ENCODE results near the gene CELF5.
"Not testable (repeated sequence)": the region's sequence is repeated elsewhere in the genome, so short reads cannot be mapped to it uniquely, and the experiment has no call there.

The CELF5 gene

DNA sequence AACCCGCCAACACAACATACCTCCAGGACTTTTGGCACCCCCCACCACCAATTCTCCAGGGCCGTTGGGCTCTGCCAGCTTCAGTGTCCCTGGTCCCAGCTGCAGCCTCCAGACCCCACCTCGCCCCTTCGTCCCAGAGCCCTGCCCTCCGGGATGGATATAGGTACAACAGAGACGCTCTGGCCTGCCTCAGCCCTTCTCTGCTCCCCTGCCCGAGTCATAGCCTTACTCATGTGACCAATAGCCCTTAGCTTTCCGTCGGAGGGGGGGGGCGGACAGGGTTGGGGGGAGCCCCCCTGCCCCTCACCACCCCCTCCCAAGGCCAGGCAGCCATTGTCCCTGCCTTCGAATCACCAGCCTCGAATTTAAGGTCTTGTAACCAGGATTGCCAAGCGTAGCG, 71.1 kb downstream of the CELF5 start:
- H3K4me3 ChIP-seq (ENCODE audit: low read length), result no peak overlapping the region
- no peak for DNase-seq (ENCODE audit: low read depth)
- TF ChIP-seq CTCF (IDR thresholded peaks at IDR 0.05; ENCODE audit: insufficient read depth, low read depth, low read length, missing control alignments), result no peak

DNA sequence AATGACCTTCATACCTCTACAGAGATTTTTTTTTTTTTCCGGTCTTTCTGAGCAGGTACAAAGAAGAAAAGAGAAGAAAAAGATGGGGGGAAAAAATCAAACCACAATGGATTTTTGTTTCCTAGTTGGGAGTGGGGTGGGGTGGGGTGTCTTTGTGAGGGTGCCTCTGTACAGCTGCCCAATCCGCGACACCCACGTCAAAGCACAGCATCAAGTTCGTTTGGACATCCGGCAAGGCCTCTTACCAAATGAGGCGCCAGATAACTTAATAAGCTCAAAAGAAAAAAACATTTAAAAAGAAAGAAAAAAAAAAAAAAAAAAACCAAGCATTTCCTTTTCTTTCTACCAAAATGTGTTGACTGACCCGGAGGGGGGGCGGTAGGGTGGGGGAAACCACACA, 71.6 kb downstream of the CELF5 start:
- DNase-seq (ENCODE audit: low read depth), result no peak
- H3K4me3 ChIP-seq (ENCODE audit: low read length), result no peak overlapping the region

GRCh38 chr19:3296446-3296845, 72.0 kb downstream of the CELF5 start:
- no peak for DNase-seq (ENCODE audit: low read depth)
- TF ChIP-seq CTCF (IDR thresholded peaks at IDR 0.05; ENCODE audit: insufficient read depth, low read depth, low read length, missing control alignments), result no peak
- no peak overlapping the region for H3K4me3 ChIP-seq (ENCODE audit: low read length)

More for the DNA sequence above, 71.6 kb downstream of the CELF5 start:
- TF ChIP-seq CTCF (IDR thresholded peaks at IDR 0.05; ENCODE audit: insufficient read depth, low read depth, low read length, missing control alignments), result no peak

DNA sequence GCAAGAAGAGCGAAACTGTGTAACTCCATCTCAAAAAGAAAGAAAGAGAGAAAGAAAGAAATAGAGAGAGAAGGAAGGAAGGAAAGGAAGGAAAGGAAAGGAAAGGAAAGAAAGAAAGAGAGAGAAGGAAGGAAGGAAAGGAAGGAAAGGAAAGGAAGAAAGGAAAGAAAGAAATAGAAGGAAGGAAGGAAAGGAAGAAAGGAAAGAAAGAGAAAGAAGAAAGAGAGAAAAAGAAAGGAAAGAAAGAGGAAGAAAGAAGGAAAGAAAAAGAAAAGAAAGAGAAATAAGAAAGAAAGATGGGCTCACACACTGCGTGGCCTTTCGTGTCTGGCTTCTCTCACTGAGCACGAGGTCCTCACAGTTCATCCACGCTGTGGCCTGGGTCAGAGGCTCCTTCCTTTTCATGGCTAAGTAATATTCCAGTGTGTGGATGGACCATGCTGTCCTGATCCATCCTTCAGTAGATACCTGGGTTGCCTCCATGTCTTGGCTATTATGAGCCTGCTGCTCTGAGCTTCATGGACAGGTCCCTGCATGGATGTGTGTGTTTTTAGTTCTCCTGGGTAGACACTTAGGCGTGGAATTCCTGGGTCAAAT, 74.5 kb downstream of the CELF5 start:
- no peak for TF ChIP-seq CTCF (IDR thresholded peaks at IDR 0.05; ENCODE audit: insufficient read depth, low read depth, low read length, missing control alignments)
- DNase-seq (ENCODE audit: low read depth), result no peak
- no peak overlapping the region for H3K4me3 ChIP-seq (ENCODE audit: low read length)

DNA sequence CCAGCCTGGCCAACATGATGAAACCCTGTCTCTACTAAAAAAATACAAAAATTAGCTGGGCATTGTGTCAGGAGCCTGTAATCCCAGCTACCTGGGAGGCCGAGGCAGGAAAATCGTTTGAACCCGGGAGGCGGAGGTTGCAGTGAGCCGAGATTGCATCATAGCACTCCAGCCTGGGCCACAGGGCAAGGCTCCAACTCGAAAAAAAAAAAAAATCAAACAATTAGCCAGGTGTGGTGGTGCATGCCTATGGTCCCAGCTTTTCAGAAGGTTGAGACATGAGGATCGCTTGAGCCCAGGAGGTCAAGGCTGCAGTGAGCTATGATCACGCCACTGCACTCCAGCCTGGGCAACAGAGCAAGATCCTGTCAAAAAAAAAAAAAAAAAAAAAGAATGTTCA, 76.1 kb downstream of the CELF5 start:
- DNase-seq (ENCODE audit: low read depth); H3K4me3 ChIP-seq (ENCODE audit: low read length): not testable (repeated sequence)

DNA sequence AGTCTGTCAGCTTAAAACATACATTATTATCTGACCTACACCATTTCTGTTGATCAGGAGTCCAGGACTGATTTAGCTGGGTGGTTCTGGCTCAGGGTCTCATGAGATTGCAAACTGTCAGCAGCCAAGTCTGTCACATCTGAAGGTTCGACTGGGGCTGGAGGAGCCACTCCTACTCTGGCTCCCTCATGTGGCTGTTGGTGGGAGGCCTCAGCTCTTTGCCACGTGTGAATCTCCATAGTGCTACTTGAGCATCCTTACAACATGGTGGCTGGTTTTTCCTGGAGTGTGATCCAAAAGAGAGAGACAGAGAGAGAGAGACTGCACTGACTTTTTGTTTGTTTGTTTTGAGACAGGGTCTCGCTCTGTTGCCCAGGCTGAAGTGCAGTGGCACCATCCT, 78.3 kb downstream of the CELF5 start:
- DNase-seq (ENCODE audit: low read depth), result no peak
- TF ChIP-seq CTCF (IDR thresholded peaks at IDR 0.05; ENCODE audit: insufficient read depth, low read depth, low read length, missing control alignments), result no peak
- no peak overlapping the region for H3K4me3 ChIP-seq (ENCODE audit: low read length)

DNA sequence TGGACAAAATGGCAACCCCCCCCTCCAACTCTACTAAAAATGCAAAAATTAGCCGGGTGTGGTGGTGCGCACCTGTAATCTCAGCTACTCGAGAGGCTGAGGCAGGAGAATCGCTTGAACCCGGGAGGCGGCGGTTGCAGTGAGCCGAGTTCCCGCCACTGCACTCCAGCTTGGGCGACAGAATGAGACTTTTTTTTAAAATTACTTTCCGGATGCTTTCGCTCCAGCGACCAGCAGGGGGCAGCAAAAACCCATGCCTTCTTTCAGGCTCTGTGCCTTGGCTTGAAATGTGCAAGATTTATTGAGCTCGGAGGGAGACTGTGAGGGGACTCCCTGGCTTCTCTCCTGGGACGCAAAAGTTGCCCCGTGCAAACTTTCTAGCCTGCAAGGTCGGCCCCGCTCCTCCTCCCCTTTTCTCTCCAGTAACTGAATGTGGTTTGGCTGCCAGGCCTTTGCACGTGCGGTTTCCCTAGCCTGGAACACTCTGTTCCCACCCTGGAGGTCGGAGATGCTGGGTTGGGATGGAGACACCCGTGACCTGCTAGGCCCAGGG, 80.5 kb downstream of the CELF5 start:
- TF ChIP-seq CTCF (IDR thresholded peaks at IDR 0.05; ENCODE audit: insufficient read depth, low read depth, low read length, missing control alignments), result peak; percentile 86
- no peak overlapping the region for H3K4me3 ChIP-seq (ENCODE audit: low read length)
- DNase-seq (ENCODE audit: low read depth), result peak; percentile 62
